Dedifferentiated amniotic fluid mesenchymal stem cell (primary cell): ENCODE data around the gene ZFTA.
A peak's percentile ranks its signal among the peaks of the same experiment; 100 is the strongest.

Source experiments
- DNase-seq: peaks from one replicate; pipeline ENCODE4 v3.0.0-alpha.2; 2016; ENCODE audit errors: extremely low spot score

Gene ZFTA

GRCh38 chr11:63749624-63750023 lies 19.0 kb downstream of the ZFTA start:
- no peak for DNase-seq

DNA sequence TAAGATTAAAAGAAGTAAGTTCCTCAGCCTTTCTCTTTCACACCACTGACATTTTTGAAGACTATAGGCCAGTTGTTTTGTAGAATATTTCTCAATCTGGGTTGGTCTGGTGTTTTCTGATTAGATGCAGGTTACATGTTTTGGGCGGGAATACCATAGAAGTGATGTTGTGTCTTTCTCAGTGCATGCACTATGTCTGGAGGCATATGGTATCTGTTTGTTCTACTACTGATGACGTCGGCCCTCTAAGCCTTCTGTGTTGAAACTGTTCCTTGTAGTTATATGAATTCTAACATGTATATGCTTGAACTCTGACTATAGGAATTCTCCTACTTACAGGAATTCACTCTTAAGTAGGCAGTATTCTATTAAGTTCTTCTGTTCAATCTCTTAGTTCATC lies 21.6 kb downstream of the ZFTA start:
- no peak for DNase-seq

DNA sequence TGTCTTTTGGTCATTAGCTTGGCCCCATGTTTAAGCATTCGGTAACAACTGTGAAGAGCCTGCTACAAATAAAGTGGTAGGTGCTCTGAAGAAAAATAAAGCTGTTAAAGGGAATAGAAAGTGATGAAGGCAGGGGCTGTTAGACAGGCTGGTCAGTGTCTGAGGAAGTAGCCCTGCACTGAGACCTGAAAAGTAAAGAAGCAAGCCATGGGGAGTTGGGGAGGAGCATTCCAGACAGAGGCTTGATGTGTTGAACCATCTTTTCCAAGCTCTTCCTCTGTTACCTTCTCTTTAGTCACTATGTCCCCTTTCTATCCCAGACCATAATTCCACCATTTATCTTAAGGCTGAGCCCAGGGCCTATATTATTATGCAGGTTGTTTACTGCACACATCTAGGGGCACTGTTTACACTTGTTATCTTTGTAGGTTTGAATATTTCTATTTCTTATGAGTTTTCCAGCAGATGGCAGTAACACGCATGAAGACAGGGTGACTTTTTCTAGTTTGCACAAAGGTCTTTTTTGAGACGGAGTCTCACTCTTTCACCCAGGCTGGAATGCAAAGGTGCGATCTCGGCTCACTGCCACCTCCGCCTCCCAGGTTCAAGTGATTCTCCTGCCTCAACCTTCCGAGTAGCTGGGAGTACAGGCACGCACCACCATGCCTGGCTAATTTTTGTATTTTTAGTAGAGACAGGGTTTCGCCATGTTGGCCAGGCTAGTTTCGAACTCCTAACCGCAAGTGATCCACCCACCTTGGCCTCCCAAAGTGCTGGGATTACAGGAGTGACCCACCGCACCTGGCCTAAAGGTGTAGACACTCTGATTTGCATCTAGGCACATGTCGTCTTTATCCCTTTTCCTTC lies 23.0 kb downstream of the ZFTA start:
- no peak for DNase-seq

- peak; percentile 87 for DNase-seq
These were observed 29.7 kb downstream of the ZFTA start for GRCh38 chr11:63738720-63739360.

GRCh38 chr11:63737718-63738117 lies 30.9 kb downstream of the ZFTA start:
- no peak for DNase-seq

GRCh38 chr11:63736864-63737263 lies 31.7 kb downstream of the ZFTA start:
- no peak for DNase-seq

DNA sequence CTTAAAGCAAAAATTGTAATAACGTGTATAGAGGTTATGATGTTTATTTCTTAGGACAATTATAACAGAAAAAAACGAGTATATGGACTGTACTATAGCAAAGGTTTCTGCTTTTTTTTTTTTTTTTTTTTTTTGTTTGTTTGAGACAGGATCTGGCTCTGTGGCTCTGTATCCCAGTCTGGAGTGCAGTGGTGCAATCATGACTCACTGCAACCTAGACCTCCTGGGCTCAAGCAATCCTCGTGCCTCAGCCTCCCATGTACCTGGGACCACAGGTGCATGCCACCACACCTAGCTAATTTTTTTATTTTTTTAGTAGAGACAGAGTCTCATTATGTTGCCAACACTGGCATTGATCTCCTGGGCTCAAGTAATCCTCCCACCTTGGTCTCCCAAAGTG lies 39.2 kb downstream of the ZFTA start:
- no peak for DNase-seq

GRCh38 chr11:63720611-63721010 lies 48.0 kb downstream of the ZFTA start:
- DNase-seq, result no peak

GRCh38 chr11:63719987-63720386 lies 48.6 kb downstream of the ZFTA start:
- DNase-seq, result no peak

GRCh38 chr11:63719001-63719400 lies 49.6 kb downstream of the ZFTA start:
- no peak for DNase-seq
